Keratinocyte (primary cell): ENCODE data around the gene UPF1. TPM values are rescaled to one million over a fixed set of nuclear protein-coding genes. Genes with fewer than 3 reads are reported as not detected.

Experiments used
- DNase-seq: peaks from one replicate; pipeline ENCODE4 v3.0.0-alpha.2; 2011; ENCODE audit warnings: low read depth, missing footprints, low spot score
- FAIRE-seq: peaks from 2 replicates; lab custom pipeline; 2011; peaks lifted over from hg19 to GRCh38; lab: Jason Lieb, UNC
- H2AFZ ChIP-seq: 2 replicates; pipeline ENCODE4 v1.6.0; 2012; ENCODE audit warnings: low read length, control low read depth, inconsistent platforms; ENCODE audit not compliant: control insufficient read depth
- H3K27ac ChIP-seq: 2 replicates; pipeline ENCODE4 v1.5.1; 2011; ENCODE audit warnings: low read length; ENCODE audit not compliant: control insufficient read depth, insufficient read depth
- H3K27me3 ChIP-seq: 3 replicates; pipeline ENCODE4 v1.6.0; 2011; ENCODE audit warnings: low read length; ENCODE audit not compliant: control insufficient read depth, insufficient read depth; ENCODE audit errors: extremely low read depth
- H3K36me3 ChIP-seq, 2 experiments: 2 replicates in 1 of 2; 3 replicates in 1 of 2; pipeline ENCODE4 v1.5.1; 2011; ENCODE audit warnings: low read length in 2 of 2, mild to moderate bottlenecking in 1 of 2; ENCODE audit not compliant: control insufficient read depth in 2 of 2, insufficient read depth in 2 of 2; ENCODE audit errors: extremely low read depth in 1 of 2
- H3K4me1 ChIP-seq: 3 replicates; pipeline ENCODE4 v1.5.1; 2011; ENCODE audit warnings: low read length; ENCODE audit not compliant: control insufficient read depth, insufficient read depth; ENCODE audit errors: extremely low read depth
- H3K4me2 ChIP-seq: 3 replicates; pipeline ENCODE4 v1.6.0; 2011; ENCODE audit warnings: low read depth, low read length; ENCODE audit not compliant: control insufficient read depth, insufficient read depth; ENCODE audit errors: extremely low read depth
- H3K4me3 ChIP-seq, 3 experiments: fragments of 200-600 bp in 1 of 3; sonication (generic) in 1 of 3; 2 replicates in 2 of 3; 3 replicates in 1 of 3; pipeline ENCODE4 v1.5.1; 2011 to 2016; ENCODE audit warnings: low read length in 3 of 3, mild to moderate bottlenecking in 3 of 3, control low read depth in 2 of 3, inconsistent platforms in 1 of 3, low read depth in 1 of 3, mixed read lengths in 1 of 3, mixed run types in 1 of 3, moderate library complexity in 1 of 3; ENCODE audit not compliant: control insufficient read depth in 2 of 3, insufficient read depth in 2 of 3; ENCODE audit errors: extremely low read depth in 1 of 3
- H3K79me2 ChIP-seq: 2 replicates; pipeline ENCODE4 v1.6.0; 2012; ENCODE audit warnings: low read length; ENCODE audit not compliant: control insufficient read depth, insufficient read depth
- H3K9ac ChIP-seq: 3 replicates; pipeline ENCODE4 v1.6.0; 2011; ENCODE audit warnings: low read length; ENCODE audit not compliant: control insufficient read depth, insufficient read depth; ENCODE audit errors: extremely low read depth
- H3K9me1 ChIP-seq: 3 replicates; pipeline ENCODE4 v1.6.0; 2011; ENCODE audit warnings: low read length; ENCODE audit not compliant: control insufficient read depth, insufficient read depth; ENCODE audit errors: extremely low read depth
- H3K9me3 ChIP-seq: 2 replicates; pipeline ENCODE4 v1.5.1; 2012; ENCODE audit warnings: low read depth, low read length; ENCODE audit not compliant: control insufficient read depth
- H4K20me1 ChIP-seq: 3 replicates; pipeline ENCODE4 v1.6.0; 2011; ENCODE audit warnings: low read length; ENCODE audit not compliant: control insufficient read depth, insufficient read depth; ENCODE audit errors: extremely low read depth
- EZH2 ChIP-seq: IDR thresholded peaks from one replicate; pipeline ENCODE4 v1.6.1; 2012; ENCODE audit warnings: inconsistent platforms, mild to moderate bottlenecking, low read length, moderate library complexity
- dilution Hi-C: fragments of 300-500 bp; cut with MboI; formaldehyde crosslinking; loops from one replicate; pipeline ENCODE4 v1.7.0; 2020; ENCODE audit warnings: low sequenced_read_pairs; ENCODE audit not compliant: extremely low pct_ligation_motif_present
- polyA plus RNA-seq, 5 experiments: library from polyadenylated mRNA; depleted of rRNA in 3 of 5; stranded (reverse) in 3 of 5; stranded (forward) in 1 of 5; unstranded in 1 of 5; fragments of >200 nt; gene quantifications; 1 replicate in 1 of 5; 2 replicates in 3 of 5; 3 replicates in 1 of 5; pipeline versions ENCODE4 v1.2.1 to v1.2.3, GENCODE V29; 2011 to 2012; ENCODE audit warnings: missing spikeins in 2 of 5, low read depth in 1 of 5, low replicate concordance in 1 of 5
- TF ChIP-seq, protein P1 (sequence below), 3 experiments: IDR thresholded peaks in 1 of 3; conservative IDR thresholded peaks in 1 of 3; optimal IDR thresholded peaks in 1 of 3; 2 replicates in 2 of 3; 3 replicates in 1 of 3; pipeline versions ENCODE3 to v1.5.1; 2011; ENCODE audit warnings: low read length in 3 of 3, mild to moderate bottlenecking in 3 of 3, moderate library complexity in 2 of 3, control low read depth in 1 of 3, inconsistent platforms in 1 of 3; ENCODE audit not compliant: insufficient read depth in 2 of 3; ENCODE audit errors: extremely low read depth in 1 of 3

Gene UPF1
- polyA plus RNA-seq, 1 donor (not counting 4 experiments of a cell fraction or from before 2014, with no cell fraction given): 33.7 TPM

DNA sequence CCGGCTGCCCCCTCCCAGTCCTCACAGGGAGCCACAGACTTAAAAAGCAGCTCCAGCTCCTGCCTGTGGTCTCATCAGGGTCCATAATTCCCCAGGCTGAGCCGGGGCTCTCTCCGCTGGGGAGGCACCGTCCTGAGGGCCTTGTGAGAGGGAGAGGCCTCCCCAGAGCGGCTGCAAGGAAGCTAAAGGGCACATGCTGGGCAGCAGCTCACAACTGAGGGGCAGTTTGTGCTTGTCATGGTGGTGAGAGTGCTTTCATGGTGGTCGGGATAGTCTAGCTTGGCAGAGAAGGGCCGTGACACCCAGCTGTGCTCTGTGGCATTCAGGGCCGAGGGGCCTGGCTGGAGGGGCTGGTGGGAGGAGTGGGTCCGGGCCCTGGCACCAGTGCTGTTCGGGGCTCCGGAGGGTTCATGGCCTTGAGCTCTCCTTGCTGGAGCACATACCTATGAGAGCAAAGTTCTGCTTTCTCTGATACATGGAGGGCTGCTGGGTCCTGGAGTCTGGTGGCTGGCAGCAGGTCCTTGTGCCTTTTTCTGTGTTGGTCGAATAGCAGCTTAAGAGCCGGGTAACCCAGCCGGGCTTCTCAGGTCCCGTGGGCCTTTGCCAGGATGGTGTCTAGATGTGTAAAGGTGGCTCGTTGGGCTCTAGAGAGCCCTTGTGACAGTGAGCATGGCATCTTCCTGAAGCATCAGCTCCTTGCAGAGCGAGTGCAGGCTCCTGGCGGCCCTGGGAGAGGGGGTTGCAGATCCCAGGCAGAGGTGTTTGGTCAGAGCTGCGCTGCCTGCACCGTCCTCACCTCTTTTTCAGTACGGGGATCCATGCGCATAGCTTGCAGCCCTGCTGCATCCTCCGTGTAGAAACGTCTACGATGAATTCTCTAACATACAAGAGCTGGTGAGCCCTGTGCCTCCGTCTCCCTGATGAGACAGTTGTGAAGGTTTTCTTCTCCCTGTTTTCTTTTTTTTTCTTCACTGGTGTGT, 8.8 kb downstream of the UPF1 start:
- H3K9ac ChIP-seq: no peak overlapping the region
- H3K79me2 ChIP-seq: peaks cover 99% of the 10 kb centered on the region
- H2AFZ ChIP-seq: no peak overlapping the region
- peaks cover 79% of the 10 kb centered on the region for H4K20me1 ChIP-seq
- peaks cover 16 to 28% of the 10 kb centered on the region in 2 experiments for H3K36me3 ChIP-seq
- no peaks in the 10 kb centered on the region for H3K27me3 ChIP-seq
- no peak overlapping the region for H3K4me2 ChIP-seq
- no peak overlapping the region for H3K27ac ChIP-seq
- dilution Hi-C loops: no loop called here
- H3K4me3 ChIP-seq: no peak overlapping the region
- no peaks in the 10 kb centered on the region for H3K9me3 ChIP-seq
- FAIRE-seq (no peak), DNase-seq (no peak)
- peaks cover 10% of the 10 kb centered on the region for H3K9me1 ChIP-seq
- H3K4me1 ChIP-seq: peaks cover 3% of the 10 kb centered on the region
- TF ChIP-seq, protein P1, sequence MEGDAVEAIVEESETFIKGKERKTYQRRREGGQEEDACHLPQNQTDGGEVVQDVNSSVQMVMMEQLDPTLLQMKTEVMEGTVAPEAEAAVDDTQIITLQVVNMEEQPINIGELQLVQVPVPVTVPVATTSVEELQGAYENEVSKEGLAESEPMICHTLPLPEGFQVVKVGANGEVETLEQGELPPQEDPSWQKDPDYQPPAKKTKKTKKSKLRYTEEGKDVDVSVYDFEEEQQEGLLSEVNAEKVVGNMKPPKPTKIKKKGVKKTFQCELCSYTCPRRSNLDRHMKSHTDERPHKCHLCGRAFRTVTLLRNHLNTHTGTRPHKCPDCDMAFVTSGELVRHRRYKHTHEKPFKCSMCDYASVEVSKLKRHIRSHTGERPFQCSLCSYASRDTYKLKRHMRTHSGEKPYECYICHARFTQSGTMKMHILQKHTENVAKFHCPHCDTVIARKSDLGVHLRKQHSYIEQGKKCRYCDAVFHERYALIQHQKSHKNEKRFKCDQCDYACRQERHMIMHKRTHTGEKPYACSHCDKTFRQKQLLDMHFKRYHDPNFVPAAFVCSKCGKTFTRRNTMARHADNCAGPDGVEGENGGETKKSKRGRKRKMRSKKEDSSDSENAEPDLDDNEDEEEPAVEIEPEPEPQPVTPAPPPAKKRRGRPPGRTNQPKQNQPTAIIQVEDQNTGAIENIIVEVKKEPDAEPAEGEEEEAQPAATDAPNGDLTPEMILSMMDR (optimal IDR thresholded peaks at IDR 0.05 in 1 of 3, IDR thresholded peaks at IDR 0.05 in 1 of 3, conservative IDR thresholded peaks at IDR 0.05 in 1 of 3; ENCODE audit: extremely low read depth in 1 of 3, insufficient read depth in 2 of 3, low read length in 3 of 3): no peak

DNA sequence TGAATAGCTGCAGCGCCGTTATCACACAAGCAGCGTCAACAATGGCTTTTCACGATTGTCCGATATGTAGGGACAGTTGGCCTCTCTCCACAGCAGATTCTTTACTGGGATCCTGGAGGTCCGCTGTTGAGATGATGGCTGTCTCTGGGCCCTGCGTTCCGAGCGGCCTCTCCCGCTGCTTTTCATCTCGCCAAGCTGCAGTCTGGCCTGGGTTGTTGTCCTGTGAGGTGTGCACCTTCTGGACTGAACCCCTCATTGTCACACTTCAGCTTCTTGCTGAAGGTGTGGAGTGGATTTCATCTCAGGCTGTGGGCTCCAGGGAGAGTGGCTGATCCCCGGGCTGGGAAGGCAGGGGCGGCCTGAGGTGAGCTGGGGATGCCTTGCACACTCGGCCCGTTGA, 9.6 kb downstream of the UPF1 start:
- H3K4me2 ChIP-seq: no peak overlapping the region
- H3K9ac ChIP-seq: no peak overlapping the region
- dilution Hi-C loops: no loop called here
- peaks cover 99% of the 10 kb centered on the region for H3K79me2 ChIP-seq
- TF ChIP-seq EZH2: no peak
- TF ChIP-seq, protein P1 (optimal IDR thresholded peaks at IDR 0.05 in 1 of 3, IDR thresholded peaks at IDR 0.05 in 1 of 3, conservative IDR thresholded peaks at IDR 0.05 in 1 of 3; ENCODE audit: extremely low read depth in 1 of 3, insufficient read depth in 2 of 3, low read length in 3 of 3): no peak
- peaks cover 6% of the 10 kb centered on the region for H3K4me1 ChIP-seq
- H4K20me1 ChIP-seq: peaks cover 77% of the 10 kb centered on the region
- DNase-seq: no peak
- H3K9me1 ChIP-seq: peaks cover 10% of the 10 kb centered on the region
- no peaks in the 10 kb centered on the region for H3K27me3 ChIP-seq
- H3K27ac ChIP-seq: no peak overlapping the region
- no peaks in the 10 kb centered on the region for H3K9me3 ChIP-seq
- no peak overlapping the region for H2AFZ ChIP-seq
- no peak for FAIRE-seq
- H3K36me3 ChIP-seq: peaks cover 21 to 26% of the 10 kb centered on the region in 2 experiments
- H3K4me3 ChIP-seq: no peak overlapping the region
